GM12878 (cell line): ENCODE results near the gene PRKN.

ENCODE experiments used
- ESRRA ChIP-seq: IDR thresholded peaks from 2 replicates; pipeline ENCODE4 v1.6.1; 2012; ENCODE audit warnings: mild to moderate bottlenecking, low read length, improper control_type of control experiment
- RFX5 ChIP-seq: IDR thresholded peaks from 2 replicates; pipeline ENCODE4 v1.6.1; 2011; ENCODE audit warnings: low read depth, low read length, improper control_type of control experiment
- TF ChIP-seq, protein P1 (sequence below), 3 experiments: IDR thresholded peaks in 2 of 3; conservative IDR thresholded peaks in 1 of 3; 2 replicates each; pipeline ENCODE4 v1.5.1; 2011; ENCODE audit warnings: low read depth in 3 of 3, low read length in 3 of 3, mild to moderate bottlenecking in 3 of 3, control low read depth in 2 of 3, moderate library complexity in 2 of 3, inconsistent platforms in 1 of 3, mixed read lengths in 1 of 3; ENCODE audit not compliant: control insufficient read depth in 2 of 3, insufficient read depth in 1 of 3; ENCODE audit errors: extremely low read depth in 1 of 3

DNA sequence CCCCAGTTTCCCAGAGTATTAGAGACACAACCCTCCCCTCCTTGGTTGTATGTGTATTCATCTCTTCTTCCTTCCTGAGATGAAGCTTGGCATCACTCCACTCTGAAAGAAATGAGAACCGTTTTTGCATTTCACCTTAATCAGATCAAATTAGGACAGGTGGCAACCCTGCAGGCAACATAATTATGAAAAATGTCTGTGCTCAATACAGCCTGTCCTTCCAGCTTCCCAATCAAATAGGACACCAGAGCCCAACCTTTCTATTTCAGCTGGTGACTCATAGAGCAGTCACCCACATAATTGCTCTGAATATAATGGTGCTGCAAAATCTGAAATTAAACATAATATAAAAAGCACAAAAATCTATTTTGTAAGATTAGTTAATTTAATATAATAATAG is 1143.5 kb downstream of the PRKN start:
- TF ChIP-seq RFX5 (no peak), ESRRA (no peak)
- TF ChIP-seq, protein P1, sequence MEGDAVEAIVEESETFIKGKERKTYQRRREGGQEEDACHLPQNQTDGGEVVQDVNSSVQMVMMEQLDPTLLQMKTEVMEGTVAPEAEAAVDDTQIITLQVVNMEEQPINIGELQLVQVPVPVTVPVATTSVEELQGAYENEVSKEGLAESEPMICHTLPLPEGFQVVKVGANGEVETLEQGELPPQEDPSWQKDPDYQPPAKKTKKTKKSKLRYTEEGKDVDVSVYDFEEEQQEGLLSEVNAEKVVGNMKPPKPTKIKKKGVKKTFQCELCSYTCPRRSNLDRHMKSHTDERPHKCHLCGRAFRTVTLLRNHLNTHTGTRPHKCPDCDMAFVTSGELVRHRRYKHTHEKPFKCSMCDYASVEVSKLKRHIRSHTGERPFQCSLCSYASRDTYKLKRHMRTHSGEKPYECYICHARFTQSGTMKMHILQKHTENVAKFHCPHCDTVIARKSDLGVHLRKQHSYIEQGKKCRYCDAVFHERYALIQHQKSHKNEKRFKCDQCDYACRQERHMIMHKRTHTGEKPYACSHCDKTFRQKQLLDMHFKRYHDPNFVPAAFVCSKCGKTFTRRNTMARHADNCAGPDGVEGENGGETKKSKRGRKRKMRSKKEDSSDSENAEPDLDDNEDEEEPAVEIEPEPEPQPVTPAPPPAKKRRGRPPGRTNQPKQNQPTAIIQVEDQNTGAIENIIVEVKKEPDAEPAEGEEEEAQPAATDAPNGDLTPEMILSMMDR (IDR thresholded peaks at IDR 0.05 in 2 of 3, conservative IDR thresholded peaks at IDR 0.05 in 1 of 3; ENCODE audit: control insufficient read depth in 2 of 3, extremely low read depth in 1 of 3, insufficient read depth in 1 of 3, low read depth in 3 of 3, low read length in 3 of 3): no peak
